Measurements from ENCODE around the gene NPAS3.

NPAS3 gene

GRCh38 chr14:33282331-33283230 is 343.9 kb downstream of the NPAS3 start:
- TF ChIP-seq CTCF (IDR thresholded peaks at IDR 0.05; ENCODE audit: control extremely low read depth, extremely low read depth, low read depth, missing control alignments): no peak
- POLR2A ChIA-PET: no interaction called here
- DNase-seq (ENCODE audit: extremely low spot score): no peak
- CTCF ChIA-PET: no interaction called here

DNA sequence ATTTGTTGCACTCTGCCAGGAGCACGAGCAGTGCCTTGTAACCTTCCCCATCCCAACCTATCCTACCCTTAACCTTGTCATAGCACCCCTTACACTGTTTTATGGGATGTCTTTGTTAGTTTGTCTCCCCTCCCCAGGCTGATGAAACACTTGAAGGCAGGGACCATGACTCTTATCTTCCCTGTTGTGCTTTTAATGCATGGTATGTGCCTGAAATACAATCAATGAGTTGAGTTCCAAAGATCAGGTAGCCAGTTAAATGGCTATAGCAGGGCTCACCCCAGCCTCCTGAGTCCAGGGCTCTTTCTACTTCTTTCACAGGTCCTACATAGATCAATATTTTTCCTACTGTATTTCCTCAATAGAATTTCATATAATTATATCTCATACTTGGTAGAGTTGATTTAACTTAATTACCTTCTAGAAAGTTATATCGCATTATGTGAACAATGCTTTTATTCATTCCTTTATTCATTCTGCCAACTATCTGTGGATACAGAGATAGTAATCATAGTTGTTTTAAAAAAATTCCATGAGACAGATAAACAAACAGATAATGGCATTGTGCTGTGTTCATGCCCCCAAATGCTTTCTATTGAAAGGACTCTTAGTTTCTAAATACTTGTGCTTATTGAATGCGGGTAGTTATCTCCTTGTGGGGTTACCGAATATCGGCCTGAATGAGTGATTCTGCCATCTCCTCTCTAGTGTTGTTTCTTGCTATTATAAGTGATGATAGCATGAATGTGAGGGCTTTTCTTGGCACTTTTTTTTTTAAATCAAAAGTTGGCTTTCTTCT is 347.4 kb downstream of the NPAS3 start:
- CTCF ChIA-PET: no interaction called here
- no peak for DNase-seq (ENCODE audit: extremely low spot score)
- POLR2A ChIA-PET: no interaction called here
- no peak for TF ChIP-seq CTCF (IDR thresholded peaks at IDR 0.05; ENCODE audit: control extremely low read depth, extremely low read depth, low read depth, missing control alignments)

GRCh38 chr14:33287189-33287588 is 348.5 kb downstream of the NPAS3 start:
- no peak for DNase-seq (ENCODE audit: extremely low spot score)
- no peak for TF ChIP-seq CTCF (IDR thresholded peaks at IDR 0.05; ENCODE audit: control extremely low read depth, extremely low read depth, low read depth, missing control alignments)
- POLR2A ChIA-PET: no interaction called here
- CTCF ChIA-PET: no interaction called here

DNA sequence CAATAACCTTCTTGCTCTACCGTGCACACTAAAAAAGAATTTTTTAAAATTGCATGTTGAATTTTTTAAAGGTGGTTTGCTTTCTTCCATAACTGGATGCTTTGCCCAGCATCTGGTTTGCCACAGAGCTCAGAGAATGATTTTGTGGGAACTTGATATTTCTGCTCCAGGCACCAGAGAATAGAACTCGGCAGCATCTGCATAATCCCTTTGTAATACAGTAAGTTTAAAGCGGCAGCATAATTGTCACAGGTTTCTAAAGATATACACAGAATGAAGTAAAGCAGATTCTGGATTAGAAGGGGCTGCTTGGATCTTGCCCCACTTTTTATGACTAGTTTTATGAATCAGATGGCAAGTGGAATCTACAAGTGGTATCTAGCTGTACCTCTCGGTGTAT is 352.0 kb downstream of the NPAS3 start:
- ChIA-PET POLR2A (no interaction called here), CTCF (interaction anchor here (0.8 kb wide), 1 partner anchor 8 kb away, joined by 3 read pairs; no protein-coding TSS in a partner anchor)
- no peak for DNase-seq (ENCODE audit: extremely low spot score)
- no peak for TF ChIP-seq CTCF (IDR thresholded peaks at IDR 0.05; ENCODE audit: control extremely low read depth, extremely low read depth, low read depth, missing control alignments)

GRCh38 chr14:33291529-33292104 is 352.9 kb downstream of the NPAS3 start:
- POLR2A ChIA-PET: no interaction called here
- TF ChIP-seq CTCF (IDR thresholded peaks at IDR 0.05; ENCODE audit: control extremely low read depth, extremely low read depth, low read depth, missing control alignments): no peak
- CTCF ChIA-PET: no interaction called here

DNA sequence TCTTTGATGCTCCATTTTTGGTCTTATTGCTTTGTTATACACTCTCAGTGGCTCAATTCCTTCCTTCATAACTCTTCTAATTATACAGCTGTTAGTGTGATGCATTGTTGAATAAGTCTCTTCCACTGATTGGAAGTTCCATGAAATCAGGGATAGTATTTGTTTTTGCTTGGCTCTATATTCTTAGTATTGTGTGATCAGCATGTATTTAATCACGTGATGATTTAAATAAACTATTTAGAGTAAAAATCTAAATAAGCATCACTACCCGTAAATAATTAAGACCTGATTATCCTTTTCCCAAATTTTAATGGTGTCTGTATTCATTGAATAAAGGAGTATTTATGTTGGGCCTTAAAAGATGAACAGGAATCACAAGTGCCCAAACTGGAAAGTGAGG is 355.7 kb downstream of the NPAS3 start:
- ChIA-PET POLR2A (no interaction called here), CTCF (no interaction called here)
- no peak for DNase-seq (ENCODE audit: extremely low spot score)
- TF ChIP-seq CTCF (IDR thresholded peaks at IDR 0.05; ENCODE audit: control extremely low read depth, extremely low read depth, low read depth, missing control alignments): no peak

More at GRCh38 chr14:33291529-33292104, 352.9 kb downstream of the NPAS3 start:
- no peak for DNase-seq (ENCODE audit: extremely low spot score)
